ENCODE data around the gene NOX3.

GRCh38 chr6:155415953-155416352 is 39.7 kb downstream of the NOX3 start:
- TF ChIP-seq ARNTL (CRISPR knock-in tag; IDR thresholded peaks at IDR 0.05; ENCODE audit: borderline replicate concordance, low read depth) (no peak), OSR1 (CRISPR knock-in tag; IDR thresholded peaks at IDR 0.05) (no peak), ZNF565 (CRISPR knock-in tag; conservative IDR thresholded peaks at IDR 0.05; ENCODE audit: low read depth) (no peak), ZFP30 (CRISPR knock-in tag; IDR thresholded peaks at IDR 0.05) (no peak), CSDC2 (CRISPR knock-in tag; IDR thresholded peaks at IDR 0.05) (no peak), ZFP3 (CRISPR knock-in tag; IDR thresholded peaks at IDR 0.05) (no peak), ESRRG (CRISPR knock-in tag; IDR thresholded peaks at IDR 0.05) (no peak)

Data from SK-N-SH treated with all-trans-retinoic acid at 6 μM for 48 hours (cell line).